GM21825 (cell line): Measurements from ENCODE around the gene ARHGEF12.

Source experiments
- ATAC-seq: cut with Tn5 transposase; IDR thresholded peaks from one replicate; pipeline ENCODE4 v1.9.1; 2021; ENCODE audit warnings: mild to moderate bottlenecking, moderate library complexity; ENCODE audit not compliant: unreplicated experiment

ARHGEF12 gene

GRCh38 chr11:120385655-120386054 is 49.4 kb downstream of the ARHGEF12 start:
- ATAC-seq: no peak

GRCh38 chr11:120386318-120386717 is 50.1 kb downstream of the ARHGEF12 start:
- no peak for ATAC-seq

DNA sequence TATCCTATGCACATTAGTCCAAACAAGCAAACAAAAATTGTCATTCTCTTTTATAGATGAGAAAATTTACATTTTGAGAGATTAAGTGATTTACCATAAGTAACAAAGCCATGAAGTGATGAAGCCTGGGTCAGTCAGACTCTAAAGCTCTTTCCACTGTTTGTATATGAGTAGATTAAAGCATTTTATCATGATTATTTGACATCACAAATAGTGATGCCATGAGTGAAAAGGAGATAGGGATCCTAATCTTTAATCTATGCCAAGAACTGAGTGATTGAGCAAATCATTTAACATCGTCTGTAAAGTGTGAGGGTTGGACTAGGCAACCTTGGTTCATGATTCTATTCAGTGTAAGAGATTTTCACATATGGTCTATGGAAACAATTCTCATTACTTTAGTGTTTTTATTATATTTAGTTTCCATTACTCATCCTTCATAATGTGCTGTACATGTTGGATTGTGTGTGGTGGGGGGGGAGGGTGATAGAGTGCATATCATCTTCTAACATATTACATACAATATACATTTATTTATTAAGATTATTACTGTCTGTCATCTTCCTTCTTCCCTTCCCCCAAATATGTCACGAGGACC is 50.7 kb downstream of the ARHGEF12 start:
- no peak for ATAC-seq

GRCh38 chr11:120388261-120388660 is 52.0 kb downstream of the ARHGEF12 start:
- no peak for ATAC-seq

- no peak for ATAC-seq
Measured at GRCh38 chr11:120389693-120390584, 53.7 kb downstream of the ARHGEF12 start.

DNA sequence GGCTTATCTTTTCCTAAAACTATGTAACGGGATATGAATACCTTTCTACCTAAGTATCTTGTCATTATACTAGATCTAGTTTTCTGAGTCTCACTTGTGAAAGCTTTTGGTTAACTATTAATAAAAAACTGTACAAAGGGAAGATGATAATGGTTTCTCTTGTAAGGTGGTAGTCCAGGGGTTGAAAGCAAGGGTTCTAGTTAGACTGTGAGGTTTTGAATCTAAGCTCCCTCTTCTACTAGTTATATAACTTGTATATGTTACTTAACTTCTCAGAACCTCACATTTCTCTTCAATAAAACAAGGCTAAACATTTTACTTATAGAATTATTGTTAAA is 54.3 kb downstream of the ARHGEF12 start:
- no peak for ATAC-seq

DNA sequence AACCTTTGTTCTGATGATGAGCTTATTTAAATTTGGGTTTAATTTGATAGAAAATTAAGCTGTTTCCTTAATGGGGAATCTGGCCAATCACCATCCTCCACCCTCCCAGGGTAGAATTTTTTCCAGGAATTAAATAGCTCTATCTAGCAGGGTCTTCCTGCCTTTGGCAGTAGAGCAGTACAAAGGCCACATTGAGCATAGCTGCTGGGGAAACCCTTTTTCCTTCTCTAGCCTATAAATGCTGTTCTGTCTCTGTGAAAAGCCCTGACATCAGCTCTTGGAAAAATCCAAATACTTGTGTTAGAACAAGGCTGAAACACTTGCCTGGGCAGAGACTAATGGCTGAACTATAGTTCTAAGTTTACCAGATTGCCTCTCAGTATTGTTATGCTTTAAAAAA is 55.1 kb downstream of the ARHGEF12 start:
- ATAC-seq: no peak

- ATAC-seq: no peak
Measured at GRCh38 chr11:120391854-120392253, 55.6 kb downstream of the ARHGEF12 start.

GRCh38 chr11:120392314-120392713 is 56.1 kb downstream of the ARHGEF12 start:
- ATAC-seq: no peak

DNA sequence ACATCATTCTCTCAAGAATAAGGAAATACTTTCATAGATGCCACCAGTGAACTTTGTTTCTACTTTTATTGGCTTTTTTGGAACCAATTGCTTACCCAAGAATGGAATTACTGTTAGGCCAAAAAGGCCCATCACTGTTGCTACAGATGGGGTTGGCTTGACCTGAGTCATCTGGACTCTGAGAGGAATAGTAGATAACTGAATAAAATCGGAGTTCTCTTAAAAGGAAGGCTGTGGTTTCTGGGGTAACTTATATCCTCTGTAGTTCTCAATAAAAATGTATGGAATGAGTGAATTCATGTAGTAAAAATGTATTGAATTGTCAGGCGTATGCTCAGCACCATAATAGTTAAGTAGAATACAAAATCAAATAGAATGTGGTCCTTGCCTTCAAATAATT is 56.6 kb downstream of the ARHGEF12 start:
- no peak for ATAC-seq

- ATAC-seq: no peak
Measured at GRCh38 chr11:120394119-120394518, 57.9 kb downstream of the ARHGEF12 start.

- no peak for ATAC-seq
Measured at GRCh38 chr11:120395778-120396177, 59.6 kb downstream of the ARHGEF12 start.

DNA sequence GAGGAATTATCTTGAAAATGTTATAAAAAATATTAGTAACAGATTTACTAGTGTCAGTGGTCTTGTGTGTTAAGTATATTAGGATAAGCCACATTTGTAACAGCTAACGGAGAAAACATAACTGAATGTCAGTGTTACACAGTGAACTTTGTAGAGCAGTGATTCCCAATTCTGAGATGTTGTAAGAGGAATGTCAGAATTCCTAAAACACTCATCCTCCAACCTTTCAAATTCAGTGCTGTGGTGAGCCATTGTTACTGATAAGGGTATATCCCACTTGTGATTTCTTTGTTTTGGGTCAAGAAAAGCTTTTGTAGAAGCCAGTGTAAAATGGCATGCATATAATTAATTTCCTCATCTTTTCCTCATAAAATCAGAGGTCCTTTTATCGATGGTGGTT is 61.9 kb downstream of the ARHGEF12 start:
- ATAC-seq: no peak

DNA sequence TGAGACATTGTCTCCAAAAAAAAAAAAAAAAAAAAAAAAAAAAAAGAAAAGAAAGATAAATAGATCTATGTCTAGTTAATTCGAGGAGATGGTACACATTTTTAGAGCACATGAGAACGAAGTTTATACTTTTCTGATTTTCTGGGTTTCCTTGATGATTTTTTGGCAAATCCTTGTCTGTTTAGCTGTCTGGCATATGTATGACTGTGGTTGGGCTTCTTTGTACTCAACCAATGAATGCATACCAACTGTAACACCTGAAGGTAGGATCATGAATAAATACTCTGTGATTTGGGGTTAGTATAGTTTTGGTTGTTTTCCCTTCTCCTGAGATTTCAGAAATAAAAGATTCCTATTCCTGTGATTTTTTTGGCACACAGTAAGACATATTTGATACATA is 63.1 kb downstream of the ARHGEF12 start:
- no peak for ATAC-seq

GRCh38 chr11:120400564-120401364 is 64.6 kb downstream of the ARHGEF12 start:
- no peak for ATAC-seq

DNA sequence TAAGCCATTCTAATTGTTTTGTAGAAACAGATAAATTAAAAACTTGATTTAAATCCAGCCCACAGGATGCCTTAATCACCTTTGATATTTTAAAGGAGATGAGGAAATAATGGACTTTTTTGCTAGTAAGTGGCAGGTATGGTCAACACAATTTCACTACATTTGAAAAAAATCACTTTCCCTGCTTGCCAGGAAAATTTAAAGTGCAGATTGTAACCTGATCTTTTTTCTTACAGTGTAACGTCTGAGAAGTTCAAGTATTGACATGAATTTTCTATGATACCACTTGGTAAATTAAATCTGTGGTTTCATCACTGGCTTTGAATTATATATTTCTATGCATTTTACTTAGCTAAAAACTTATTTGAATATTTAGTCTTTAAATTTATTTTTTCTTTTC is 65.3 kb downstream of the ARHGEF12 start:
- ATAC-seq: no peak

GRCh38 chr11:120403966-120404365 is 67.8 kb downstream of the ARHGEF12 start:
- ATAC-seq: no peak

GRCh38 chr11:120404495-120404894 is 68.3 kb downstream of the ARHGEF12 start:
- no peak for ATAC-seq

DNA sequence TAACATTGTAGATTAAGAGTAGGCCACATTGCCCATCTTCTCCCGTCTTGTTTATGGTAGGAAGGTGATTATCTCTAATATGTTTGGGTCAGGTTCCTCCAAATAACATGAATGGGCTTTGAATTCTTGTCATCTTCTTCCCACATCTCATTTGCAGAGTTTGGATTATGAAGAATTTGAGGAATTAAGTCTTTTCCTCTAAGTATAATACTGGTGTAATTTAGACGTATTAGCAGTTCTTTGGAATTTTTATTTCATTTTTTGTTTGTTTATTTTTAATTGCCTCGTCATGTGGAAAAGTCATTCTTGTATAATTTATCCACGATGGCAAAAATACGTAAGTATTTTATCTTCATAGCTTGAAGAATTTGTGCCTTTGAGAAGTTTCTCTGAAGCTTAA is 73.4 kb downstream of the ARHGEF12 start:
- ATAC-seq: no peak

- no peak for ATAC-seq
Measured at GRCh38 chr11:120410622-120411380, 74.6 kb downstream of the ARHGEF12 start.

GRCh38 chr11:120413480-120413879 is 77.3 kb downstream of the ARHGEF12 start:
- no peak for ATAC-seq
